Peyer's patch (tissue), 4 donors: ENCODE data around the gene CA9.

Experiments
- POLR2A ChIP-seq, 2 donors: fragments of 450-650 bp; IDR thresholded peaks; one replicate each; pipeline ENCODE4 v1.5.1; 2017; ENCODE audit warnings: antibody characterized with exemption in 2 of 2, mild to moderate bottlenecking in 2 of 2, moderate library complexity in 2 of 2
- TF ChIP-seq, protein P1 (sequence below), 6 experiments: fragments of 450-650 bp in 4 of 6; fragments of 200-600 bp in 2 of 6; sonication (generic) in 1 of 6; IDR thresholded peaks; one replicate each; pipeline ENCODE4 v1.5.1; 2017 to 2019; ENCODE audit warnings: antibody characterized with exemption in 6 of 6, mild to moderate bottlenecking in 3 of 6, moderate library complexity in 1 of 6

DNA sequence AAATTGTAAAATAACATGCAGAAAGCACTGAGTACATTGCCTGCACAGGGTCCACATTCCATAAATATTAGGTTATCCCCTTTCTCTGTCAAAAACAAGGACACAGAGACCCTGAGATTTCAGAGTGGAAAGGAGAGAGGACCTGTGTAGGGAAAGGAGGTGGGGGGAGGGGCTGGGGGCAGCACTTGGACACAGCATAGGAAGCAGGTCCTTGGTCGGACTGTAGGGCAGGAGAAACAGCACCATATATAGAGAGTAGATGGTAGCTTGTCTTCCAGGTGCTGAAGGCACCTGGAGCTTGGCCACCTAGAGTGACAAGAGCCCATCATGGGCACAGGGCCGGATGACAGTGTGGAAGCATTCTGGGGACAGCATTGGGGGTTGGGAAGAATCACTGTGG, 13.6 kb downstream of the CA9 start:
- TF ChIP-seq, protein P1, sequence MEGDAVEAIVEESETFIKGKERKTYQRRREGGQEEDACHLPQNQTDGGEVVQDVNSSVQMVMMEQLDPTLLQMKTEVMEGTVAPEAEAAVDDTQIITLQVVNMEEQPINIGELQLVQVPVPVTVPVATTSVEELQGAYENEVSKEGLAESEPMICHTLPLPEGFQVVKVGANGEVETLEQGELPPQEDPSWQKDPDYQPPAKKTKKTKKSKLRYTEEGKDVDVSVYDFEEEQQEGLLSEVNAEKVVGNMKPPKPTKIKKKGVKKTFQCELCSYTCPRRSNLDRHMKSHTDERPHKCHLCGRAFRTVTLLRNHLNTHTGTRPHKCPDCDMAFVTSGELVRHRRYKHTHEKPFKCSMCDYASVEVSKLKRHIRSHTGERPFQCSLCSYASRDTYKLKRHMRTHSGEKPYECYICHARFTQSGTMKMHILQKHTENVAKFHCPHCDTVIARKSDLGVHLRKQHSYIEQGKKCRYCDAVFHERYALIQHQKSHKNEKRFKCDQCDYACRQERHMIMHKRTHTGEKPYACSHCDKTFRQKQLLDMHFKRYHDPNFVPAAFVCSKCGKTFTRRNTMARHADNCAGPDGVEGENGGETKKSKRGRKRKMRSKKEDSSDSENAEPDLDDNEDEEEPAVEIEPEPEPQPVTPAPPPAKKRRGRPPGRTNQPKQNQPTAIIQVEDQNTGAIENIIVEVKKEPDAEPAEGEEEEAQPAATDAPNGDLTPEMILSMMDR (IDR thresholded peaks at IDR 0.05), result no peak
- TF ChIP-seq POLR2A (IDR thresholded peaks at IDR 0.05), result no peak
